Femur (tissue), 1 donor: Measurements from ENCODE around the gene PTER.

Source experiments
- DNase-seq: peaks from one replicate; pipeline ENCODE4 v3.0.0-alpha.2; 2017

PTER gene

GRCh38 chr10:16545116-16545736 is 108.4 kb downstream of the PTER start:
- no peak for DNase-seq

GRCh38 chr10:16547973-16548372 is 111.2 kb downstream of the PTER start:
- no peak for DNase-seq

DNA sequence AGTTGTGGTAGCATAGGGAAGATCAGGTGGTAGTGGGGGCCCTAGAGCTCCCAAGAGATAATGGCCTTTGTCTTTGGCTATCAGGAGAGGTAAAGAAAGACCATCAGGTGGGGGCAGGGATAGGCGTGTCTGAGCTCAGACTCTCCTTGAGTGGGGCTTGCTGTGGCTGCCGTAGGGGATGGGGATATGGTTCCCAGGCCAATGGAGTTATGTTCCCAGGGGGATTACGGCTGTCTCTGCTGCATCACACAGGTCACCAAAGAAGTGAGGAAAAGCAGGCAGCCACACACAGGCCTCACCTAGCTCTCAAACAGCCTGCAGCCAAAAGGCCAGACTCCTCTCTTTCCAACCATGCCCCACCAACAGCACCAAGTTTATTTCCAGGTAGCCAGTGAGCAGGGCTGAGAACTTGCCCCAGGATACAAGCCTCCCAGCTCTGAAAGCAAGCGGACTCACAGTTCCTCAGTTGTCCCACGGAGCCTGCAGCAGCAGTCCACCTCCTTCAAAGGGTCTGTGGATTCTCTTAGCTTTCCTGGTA is 122.5 kb downstream of the PTER start:
- no peak for DNase-seq

DNA sequence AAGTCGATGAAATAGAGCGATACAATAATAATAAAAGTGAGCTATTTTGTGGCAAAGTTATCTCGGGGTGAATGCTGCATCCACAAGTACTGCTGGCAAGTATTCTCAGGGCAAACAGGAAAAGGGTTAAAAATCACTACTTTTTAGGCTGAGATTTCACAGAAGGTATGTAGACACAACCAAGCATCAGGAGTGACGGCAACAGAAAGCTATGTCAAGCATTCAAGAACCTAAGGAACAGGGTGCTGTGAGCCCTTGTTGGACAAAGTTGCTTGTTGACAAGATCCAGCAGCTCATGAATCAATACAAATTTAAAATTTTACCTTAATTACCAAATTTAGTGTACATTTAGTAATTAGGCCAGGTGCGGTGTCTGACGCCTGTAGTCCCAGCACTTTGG is 126.1 kb downstream of the PTER start:
- no peak for DNase-seq
